D721Med (cell line): ENCODE data around the gene GGT6.

Experiments
- DNase-seq: peaks from one replicate; pipeline ENCODE4 v3.0.0; 2011; ENCODE audit warnings: low spot score; ENCODE audit not compliant: insufficient read length
- FAIRE-seq: peaks from 2 replicates; lab custom pipeline; 2011; peaks lifted over from hg19 to GRCh38; lab: Jason Lieb, UNC
- CTCF ChIP-seq: IDR thresholded peaks from 2 replicates; pipeline ENCODE4 v1.5.1; 2012; ENCODE audit warnings: mild to moderate bottlenecking, control low read depth; ENCODE audit not compliant: insufficient read depth; ENCODE audit errors: missing control alignments

The GGT6 gene

GRCh38 chr17:4514206-4514605 lies 46.2 kb downstream of the GGT6 start:
- DNase-seq, result no peak
- no peak for TF ChIP-seq CTCF

GRCh38 chr17:4513113-4514032 lies 47.0 kb downstream of the GGT6 start:
- TF ChIP-seq CTCF, result no peak
- FAIRE-seq (no peak), DNase-seq (no peak)

More at GRCh38 chr17:4514206-4514605, 46.2 kb downstream of the GGT6 start:
- FAIRE-seq, result no peak

- DNase-seq (no peak), FAIRE-seq (no peak)
- TF ChIP-seq CTCF, result no peak
Observed at GRCh38 chr17:4512156-4513112, 47.9 kb downstream of the GGT6 start.

- TF ChIP-seq CTCF, result no peak
- DNase-seq, result no peak
- no peak for FAIRE-seq
Observed at GRCh38 chr17:4511199-4511932, 49.0 kb downstream of the GGT6 start.

DNA sequence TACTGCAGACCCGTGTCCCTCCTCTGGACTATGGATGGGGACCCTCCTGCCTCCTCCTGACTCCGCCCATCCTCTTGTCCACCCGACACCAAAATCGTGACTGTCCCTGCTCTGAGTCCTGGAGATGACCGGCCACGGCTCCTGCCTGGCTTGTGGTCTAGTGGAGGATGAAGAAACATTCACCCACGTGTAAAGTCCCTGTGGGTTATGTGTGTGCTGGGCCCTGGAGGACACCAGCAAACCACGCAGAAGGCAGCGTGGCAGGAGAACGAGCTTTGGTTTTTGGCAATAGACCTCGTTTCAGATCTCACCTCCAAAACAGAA lies 49.8 kb downstream of the GGT6 start:
- FAIRE-seq, result no peak
- no peak for DNase-seq
- TF ChIP-seq CTCF, result no peak

DNA sequence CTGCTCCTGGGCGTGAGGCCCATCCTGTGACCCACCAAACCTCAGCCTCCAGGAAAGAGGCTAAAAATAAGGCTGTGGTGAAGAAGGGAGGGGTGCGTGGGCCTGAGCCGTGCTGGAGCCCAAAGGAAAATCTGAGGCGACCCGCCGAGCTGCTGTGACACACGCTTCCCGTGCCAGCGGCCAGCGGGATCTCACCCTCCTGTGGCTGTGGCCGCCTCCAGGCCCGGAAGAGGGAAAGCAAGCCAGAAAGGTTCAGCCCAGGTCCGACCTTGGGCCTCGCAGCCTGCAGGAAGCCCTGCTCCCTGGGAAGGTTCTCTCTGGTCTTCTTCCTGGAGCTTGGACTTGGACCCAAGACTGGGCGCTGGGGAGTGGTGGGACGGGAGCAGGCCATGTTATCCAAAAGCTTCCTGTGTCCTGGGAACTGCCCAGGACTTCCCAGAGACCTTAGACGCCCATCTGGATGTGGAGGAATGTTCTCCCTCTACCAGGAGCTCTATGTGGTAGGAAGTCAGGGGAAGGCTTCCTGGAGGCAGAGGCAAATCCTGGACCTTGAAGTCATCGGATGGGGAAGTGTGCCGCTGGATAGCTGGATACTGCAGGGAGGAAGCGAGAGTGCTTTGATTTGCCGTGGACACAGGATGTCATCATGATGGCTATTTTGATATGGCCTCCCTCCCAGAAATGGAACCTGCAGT lies 50.3 kb downstream of the GGT6 start:
- FAIRE-seq (no peak), DNase-seq (no peak)
- TF ChIP-seq CTCF, result no peak
